ENCODE data around the gene STRA8. TPM values are rescaled to one million over a fixed set of nuclear protein-coding genes. Genes with fewer than 3 reads are reported as not detected.

The STRA8 gene
- total RNA-seq, 1 experiment from 2014 or later, result not detected

- TF ChIP-seq CTCF (conservative IDR thresholded peaks at IDR 0.05), result no peak
- no peak overlapping the region for H2BK120ac ChIP-seq (ENCODE audit: low read depth, low read length, poor library complexity, severe bottlenecking)
- H3K56ac ChIP-seq (ENCODE audit: insufficient read length, low read depth, low read length), result no peak overlapping the region
- no peak overlapping the region for H2BK15ac ChIP-seq (ENCODE audit: low read depth, low read length)
- no peak overlapping the region for H2BK5ac ChIP-seq (ENCODE audit: insufficient read length, low read length)
- no peak overlapping the region for H2BK12ac ChIP-seq (ENCODE audit: insufficient read length, low read depth, low read length)
- no peak overlapping the region for H3K27ac Mint-ChIP-seq
- H3K4me2 ChIP-seq (ENCODE audit: insufficient read depth, insufficient read length, low read length), result no peak overlapping the region
- H2AFZ ChIP-seq (ENCODE audit: low read length), result no peak overlapping the region
- H2AK5ac ChIP-seq (ENCODE audit: insufficient read length, low read length), result no peak overlapping the region
- no peaks in the 10 kb centered on the region for H3K23me2 ChIP-seq (ENCODE audit: insufficient read length, low read depth, low read length, poor library complexity, severe bottlenecking)
- H3K79me1 ChIP-seq (ENCODE audit: insufficient read depth, low read depth, low read length, poor library complexity, severe bottlenecking), result no peaks in the 10 kb centered on the region
- no peak overlapping the region for H4K8ac ChIP-seq (replicated peaks; ENCODE audit: insufficient read length, low read depth, low read length)
- H4K20me1 ChIP-seq (ENCODE audit: control insufficient read depth, insufficient read depth, insufficient read length), result no peaks in the 10 kb centered on the region
- no peak overlapping the region for H3K9ac ChIP-seq (ENCODE audit: extremely low read depth, insufficient read length, low read length)
- no peak overlapping the region for H4K91ac ChIP-seq (ENCODE audit: insufficient read length, low read depth, low read length)
- no peak overlapping the region for H3T11ph ChIP-seq (ENCODE audit: low read length)
- no peaks in the 10 kb centered on the region for H3K79me2 ChIP-seq (ENCODE audit: insufficient read depth, low read length)
- WGBS (ENCODE audit: extremely low coverage, insufficient read length, low lambda C conversion rate), result no CpG with 5 or more reads among the region's 5 CpGs
- H3K27me3 Mint-ChIP-seq (ENCODE audit: low read depth), result no peaks in the 10 kb centered on the region; the same call in 1 of the 2 replicates
- no peak for DNase-seq
- H3K9me3 Mint-ChIP-seq, result peaks cover 0 to 2% of the 10 kb centered on the region in 2 experiments; a peak in 2 of 5 replicates
- H3K27me3 ChIP-seq (ENCODE audit: insufficient read depth, low read length), result no peaks in the 10 kb centered on the region
- H3K23ac ChIP-seq (ENCODE audit: insufficient read length, low read depth, low read length), result no peak overlapping the region
- H3K4me1 ChIP-seq (ENCODE audit: insufficient read depth, low read length), result 0 out of 2 replicates have a peak, but pooled peaks cover 5% of the 10 kb centered on the region
- H3K27ac ChIP-seq (ENCODE audit: insufficient read length, low read depth, low read length), result no peak overlapping the region
- no peak overlapping the region for H4K5ac ChIP-seq (ENCODE audit: insufficient read length, low read depth, low read length)
- no peak overlapping the region for H3K4ac ChIP-seq (ENCODE audit: low read depth, low read length)
- H3K4me3 Mint-ChIP-seq, result no peak overlapping the region
- H3K4me1 Mint-ChIP-seq, result peaks cover 19 to 28% of the 10 kb centered on the region in 2 experiments
- no peaks in the 10 kb centered on the region for H3K36me3 Mint-ChIP-seq (ENCODE audit: insufficient read depth in 1 of 3, low read depth in 3 of 3)
- H3K18ac ChIP-seq (ENCODE audit: insufficient read length, low read depth, low read length), result no peak overlapping the region
- no peak overlapping the region for H3K14ac ChIP-seq (ENCODE audit: insufficient read depth, low read length)
- H2BK20ac ChIP-seq (ENCODE audit: low read depth, low read length, poor library complexity, severe bottlenecking), result no peak overlapping the region
- no peaks in the 10 kb centered on the region for H3K9me3 ChIP-seq (ENCODE audit: control insufficient read depth, low read depth, low read length)
These were observed 8.6 kb downstream of the STRA8 start for GRCh38 chr7:135242096-135242684.

Measured in H9 (cell line).